MCF 10A (cell line): Measurements from ENCODE around the gene SMIM31. TPM values are rescaled to one million over a fixed set of nuclear protein-coding genes. Genes with fewer than 3 reads are reported as not detected.

Source experiments
- BruUV-seq: library from RNA; stranded (reverse); fragments of 400-500 nt; replicated peaks from 2 replicates; lab custom pipeline; 2021; lab: Mats Ljungman, UMichigan
- CTCF ChIA-PET: fragments of 300-600 bp; sonication (Branson Sonifier 250); formaldehyde crosslinking; extraction: SDS; loops from one replicate; lab custom pipeline; 2021; ENCODE audit warnings: antibody characterized with exemption, inconsistent platforms; lab: Yijun Ruan, JAX
- POLR2A ChIA-PET: fragments of 300-600, 350-650 bp; sonication (Branson Sonifier 250); formaldehyde crosslinking; extraction: SDS; loops from one replicate; lab custom pipeline; 2020; ENCODE audit warnings: antibody characterized with exemption, inconsistent platforms; lab: Yijun Ruan, JAX
- DNase-seq: peaks from one replicate; pipeline ENCODE4 v3.0.0-alpha.2; 2018; ENCODE audit not compliant: unreplicated experiment
- H3K27ac Mint-ChIP-seq: one replicate; pipeline ENCODE4 v1.8.0; 2022; ENCODE audit warnings: mild to moderate bottlenecking, low read depth, mixed read lengths; ENCODE audit not compliant: unreplicated experiment
- H3K27me3 Mint-ChIP-seq: one replicate; pipeline ENCODE4 v1.8.0; 2022; ENCODE audit warnings: mixed read lengths; ENCODE audit not compliant: insufficient read depth, unreplicated experiment
- H3K36me3 Mint-ChIP-seq: one replicate; pipeline ENCODE4 v1.8.0; 2022; ENCODE audit warnings: mild to moderate bottlenecking, moderate library complexity, mixed read lengths; ENCODE audit not compliant: insufficient read depth, unreplicated experiment
- H3K4me1 Mint-ChIP-seq: one replicate; pipeline ENCODE4 v1.8.0; 2022; ENCODE audit warnings: mixed read lengths; ENCODE audit not compliant: insufficient read depth, unreplicated experiment
- H3K4me3 Mint-ChIP-seq: one replicate; pipeline ENCODE4 v1.8.0; 2022; ENCODE audit warnings: mild to moderate bottlenecking, moderate library complexity, mixed read lengths; ENCODE audit not compliant: unreplicated experiment
- H3K9me3 Mint-ChIP-seq: one replicate; pipeline ENCODE4 v1.8.0; 2022; ENCODE audit warnings: mixed read lengths; ENCODE audit not compliant: unreplicated experiment
- intact Hi-C: fragments of 100-400 bp; cut with micrococcal nuclease; formaldehyde crosslinking; loops from 2 replicates; pipeline ENCODE4 v1.14.1; 2022
- total RNA-seq: library from RNA; stranded (reverse); gene quantifications from 2 replicates; pipeline ENCODE4 v1.2.3, GENCODE V29; 2022
- TF ChIP-seq, protein P1 (sequence below): fragments of 200-600 bp; IDR thresholded peaks from one replicate; pipeline ENCODE4 v1.8.0; 2022; ENCODE audit warnings: antibody characterized with exemption, mild to moderate bottlenecking; ENCODE audit not compliant: unreplicated experiment

Gene SMIM31
- total RNA-seq, 1 experiment from 2014 or later: not detected

DNA sequence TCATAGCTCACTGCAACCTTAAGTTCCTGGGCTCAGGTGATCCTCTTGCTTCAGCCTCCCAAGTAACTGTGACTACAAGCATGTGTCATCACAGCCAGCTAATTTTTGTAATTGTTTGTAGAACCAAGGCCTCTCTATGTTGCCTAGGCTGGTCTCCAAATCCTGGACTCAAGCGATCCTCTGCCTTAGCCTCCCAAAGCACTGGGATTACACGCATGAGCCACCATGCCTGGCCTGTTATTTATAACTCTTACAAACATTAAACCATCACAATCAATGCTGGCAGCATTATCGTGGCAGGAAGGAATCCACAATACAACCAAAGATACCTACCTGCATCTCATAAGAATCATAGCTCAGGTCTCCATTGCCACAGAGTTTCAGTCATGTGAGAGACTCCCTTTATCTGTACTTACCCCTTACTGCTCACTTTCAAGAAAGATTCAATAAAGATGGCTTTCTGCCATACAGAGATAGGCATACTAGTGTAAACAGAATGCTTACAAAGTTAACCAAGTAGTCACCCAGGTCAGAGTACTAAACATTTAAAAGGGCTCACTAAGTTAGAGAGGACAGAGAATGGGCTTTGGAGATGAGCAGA lies 48.5 kb downstream of the SMIM31 start:
- Mint-ChIP-seq H3K4me1 (no peaks in the 10 kb centered on the region), H3K27ac (no peak overlapping the region), H3K36me3 (peaks cover 6% of the 10 kb centered on the region), H3K4me3 (no peak overlapping the region), H3K9me3 (no peaks in the 10 kb centered on the region), H3K27me3 (no peaks in the 10 kb centered on the region)
- ChIA-PET CTCF (interaction anchor here (0.7 to 1.5 kb wide), 4 partner anchors 9 to 33 kb away, joined by 3 to 5 read pairs (median 4); no protein-coding TSS in a partner anchor), POLR2A (no interaction called here)
- DNase-seq: no peak
- intact Hi-C loops: no loop called here
- TF ChIP-seq, protein P1, sequence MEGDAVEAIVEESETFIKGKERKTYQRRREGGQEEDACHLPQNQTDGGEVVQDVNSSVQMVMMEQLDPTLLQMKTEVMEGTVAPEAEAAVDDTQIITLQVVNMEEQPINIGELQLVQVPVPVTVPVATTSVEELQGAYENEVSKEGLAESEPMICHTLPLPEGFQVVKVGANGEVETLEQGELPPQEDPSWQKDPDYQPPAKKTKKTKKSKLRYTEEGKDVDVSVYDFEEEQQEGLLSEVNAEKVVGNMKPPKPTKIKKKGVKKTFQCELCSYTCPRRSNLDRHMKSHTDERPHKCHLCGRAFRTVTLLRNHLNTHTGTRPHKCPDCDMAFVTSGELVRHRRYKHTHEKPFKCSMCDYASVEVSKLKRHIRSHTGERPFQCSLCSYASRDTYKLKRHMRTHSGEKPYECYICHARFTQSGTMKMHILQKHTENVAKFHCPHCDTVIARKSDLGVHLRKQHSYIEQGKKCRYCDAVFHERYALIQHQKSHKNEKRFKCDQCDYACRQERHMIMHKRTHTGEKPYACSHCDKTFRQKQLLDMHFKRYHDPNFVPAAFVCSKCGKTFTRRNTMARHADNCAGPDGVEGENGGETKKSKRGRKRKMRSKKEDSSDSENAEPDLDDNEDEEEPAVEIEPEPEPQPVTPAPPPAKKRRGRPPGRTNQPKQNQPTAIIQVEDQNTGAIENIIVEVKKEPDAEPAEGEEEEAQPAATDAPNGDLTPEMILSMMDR: no peak
- BruUV-seq: no TSS peak

DNA sequence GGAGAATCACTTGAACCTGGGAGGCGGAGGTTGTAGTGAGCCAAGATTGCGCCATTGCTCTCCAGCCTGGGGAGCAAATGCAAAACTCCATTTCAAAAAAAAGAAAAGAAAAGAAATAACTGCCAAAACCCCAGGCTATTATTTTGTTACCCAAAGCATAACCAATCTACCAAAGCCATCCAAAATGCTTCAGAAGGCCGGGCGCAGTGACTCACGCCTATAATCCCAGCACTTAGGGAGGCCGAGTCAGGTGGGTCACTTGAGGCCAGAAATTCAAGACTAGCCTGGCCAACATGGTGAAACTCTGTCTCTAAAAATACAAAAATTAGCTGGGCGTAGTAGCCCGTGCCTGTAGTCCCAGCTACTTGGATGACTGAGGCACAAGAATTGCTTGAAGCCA lies 49.8 kb downstream of the SMIM31 start:
- intact Hi-C loops: no loop called here
- Mint-ChIP-seq H3K36me3 (peaks cover 6% of the 10 kb centered on the region), H3K4me1 (no peaks in the 10 kb centered on the region), H3K9me3 (no peaks in the 10 kb centered on the region), H3K27ac (no peak overlapping the region), H3K27me3 (no peaks in the 10 kb centered on the region), H3K4me3 (no peak overlapping the region)
- ChIA-PET POLR2A (no interaction called here), CTCF (no interaction called here)
- no TSS peak for BruUV-seq
- TF ChIP-seq, protein P1: no peak
- DNase-seq: no peak

DNA sequence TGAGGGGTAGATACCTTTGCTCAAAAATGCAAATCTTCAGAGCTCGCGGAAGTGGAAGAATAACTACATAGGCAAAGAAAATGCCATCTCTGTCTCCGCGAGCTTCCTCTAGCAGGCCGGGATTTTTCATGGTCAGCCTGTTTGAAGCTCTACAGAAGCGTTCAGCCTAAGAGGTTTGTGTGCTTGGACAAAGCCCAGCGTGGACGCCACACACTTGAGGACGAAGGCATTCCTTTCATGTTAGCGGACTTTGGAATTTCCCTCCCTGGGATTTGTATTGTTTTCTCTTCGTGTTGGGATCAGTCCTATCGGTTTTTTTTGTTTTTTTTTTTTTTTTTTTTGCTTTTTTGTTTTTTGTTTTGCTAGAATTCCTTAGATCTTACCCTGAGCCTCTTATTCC lies 53.7 kb downstream of the SMIM31 start:
- BruUV-seq: no TSS peak
- Mint-ChIP-seq H3K36me3 (peaks cover 6% of the 10 kb centered on the region), H3K4me1 (no peaks in the 10 kb centered on the region), H3K9me3 (no peaks in the 10 kb centered on the region), H3K4me3 (no peak overlapping the region), H3K27me3 (no peaks in the 10 kb centered on the region), H3K27ac (no peak overlapping the region)
- CTCF ChIA-PET: no interaction called here
- POLR2A ChIA-PET: no interaction called here
- intact Hi-C loops: no loop called here
- TF ChIP-seq, protein P1: no peak
- DNase-seq: no peak

DNA sequence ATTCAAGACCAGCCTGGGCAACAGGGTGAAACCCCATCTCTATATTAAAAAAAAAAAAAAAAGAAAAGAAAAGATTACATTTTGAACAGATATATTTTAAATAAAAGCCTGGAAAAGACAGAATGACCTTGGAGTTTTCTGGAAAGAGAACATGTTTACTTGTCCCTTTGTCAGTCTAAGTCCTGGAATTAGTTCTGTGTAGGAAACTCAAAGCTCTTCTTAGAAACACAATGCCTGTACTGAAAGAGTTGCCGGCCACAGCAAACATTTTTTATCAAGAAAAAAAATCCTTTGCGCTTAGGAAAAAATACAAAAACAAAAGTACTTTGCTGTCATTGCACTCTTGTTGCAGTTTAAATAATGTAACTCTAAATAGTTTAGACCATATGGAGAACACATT lies 59.6 kb downstream of the SMIM31 start:
- no peak overlapping the region for H3K4me3 Mint-ChIP-seq
- no peaks in the 10 kb centered on the region for H3K27me3 Mint-ChIP-seq
- DNase-seq: no peak
- POLR2A ChIA-PET: no interaction called here
- H3K4me1 Mint-ChIP-seq: no peaks in the 10 kb centered on the region
- intact Hi-C loops: no loop called here
- no peaks in the 10 kb centered on the region for H3K9me3 Mint-ChIP-seq
- TF ChIP-seq, protein P1: no peak
- CTCF ChIA-PET: no interaction called here
- no peaks in the 10 kb centered on the region for H3K36me3 Mint-ChIP-seq
- no TSS peak for BruUV-seq
- H3K27ac Mint-ChIP-seq: no peak overlapping the region
